GM13976 (cell line): Measurements from ENCODE around the gene HAND2.

Experiments
- DNase-seq: peaks from one replicate; pipeline ENCODE4 v3.0.0; 2012; ENCODE audit warnings: low spot score
- CTCF ChIP-seq: IDR thresholded peaks from 2 replicates; pipeline ENCODE4 v1.5.1; 2012; ENCODE audit warnings: borderline replicate concordance, mild to moderate bottlenecking; ENCODE audit not compliant: insufficient read depth; ENCODE audit errors: extremely low read depth, missing control alignments, control extremely low read depth
- in situ Hi-C: fragments of 300-500 bp; cut with MboI; formaldehyde crosslinking; loops from one replicate; pipeline ENCODE4 v1.12.0; 2022; ENCODE audit warnings: low sequenced_read_pairs, mixed read lengths, inconsistent platforms; ENCODE audit not compliant: unreplicated experiment

Gene HAND2

GRCh38 chr4:173538148-173538908 is 8.3 kb upstream of the HAND2 start:
- no peak for DNase-seq

GRCh38 chr4:173537613-173538147 is 7.7 kb upstream of the HAND2 start:
- in situ Hi-C loops, result no loop called here
- no peak for TF ChIP-seq CTCF

More at GRCh38 chr4:173538148-173538908, 8.3 kb upstream of the HAND2 start:
- TF ChIP-seq CTCF, result no peak
- in situ Hi-C loops, result no loop called here

GRCh38 chr4:173536808-173537429 is 6.9 kb upstream of the HAND2 start:
- no peak for TF ChIP-seq CTCF
- no peak for DNase-seq
- in situ Hi-C loops, result no loop called here

More at GRCh38 chr4:173537613-173538147, 7.7 kb upstream of the HAND2 start:
- no peak for DNase-seq

- DNase-seq, result no peak
- TF ChIP-seq CTCF, result no peak
- in situ Hi-C loops, result no loop called here
Measured at GRCh38 chr4:173535957-173536356, 5.9 kb upstream of the HAND2 start.

GRCh38 chr4:173535165-173535902 is 5.3 kb upstream of the HAND2 start:
- no peak for DNase-seq
- in situ Hi-C loops, result no loop called here
- TF ChIP-seq CTCF, result no peak

GRCh38 chr4:173534434-173534833 is 4.4 kb upstream of the HAND2 start:
- in situ Hi-C loops, result no loop called here
- no peak for DNase-seq
- no peak for TF ChIP-seq CTCF
